SHP77 (cell line): ENCODE results near the gene LRMDA.
A peak's percentile ranks its signal among the peaks of the same experiment; 100 is the strongest.

ENCODE experiments used
- DNase-seq, 2 experiments: peaks; one replicate each; lab custom pipeline; 2025; lab: John Stamatoyannopoulos, UW

LRMDA gene

GRCh38 chr10:75708060-75708459, 276.6 kb downstream of the LRMDA start:
- peak; percentile 37 to 38 for DNase-seq

DNA sequence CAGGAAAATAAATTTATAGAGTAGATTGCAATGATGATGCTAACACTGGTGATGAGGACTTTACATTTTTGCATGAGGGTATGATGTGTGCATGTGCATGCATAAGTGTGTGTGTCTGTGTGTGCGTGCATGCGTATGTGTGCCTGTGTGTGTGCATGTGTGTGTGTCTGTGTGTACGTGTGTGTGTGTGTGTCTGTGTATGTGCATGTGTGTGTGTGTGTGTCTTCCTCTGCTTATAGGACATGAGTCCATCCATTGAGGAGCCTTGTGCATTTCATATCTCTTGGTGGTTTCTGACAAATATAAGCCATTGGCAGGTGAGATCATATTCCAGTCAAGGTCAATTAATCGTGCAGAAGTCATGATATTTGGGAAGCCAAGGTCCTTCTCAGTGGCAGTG, 277.8 kb downstream of the LRMDA start:
- no peak for DNase-seq

- no peak for DNase-seq
Measured at GRCh38 chr10:75709811-75710210, 278.4 kb downstream of the LRMDA start.

GRCh38 chr10:75712242-75712880, 280.9 kb downstream of the LRMDA start:
- DNase-seq, result no peak

GRCh38 chr10:75716506-75716905, 285.1 kb downstream of the LRMDA start:
- no peak for DNase-seq

GRCh38 chr10:75717126-75717916, 285.9 kb downstream of the LRMDA start:
- DNase-seq, result no peak

- no peak for DNase-seq
Measured at GRCh38 chr10:75718991-75719390, 287.6 kb downstream of the LRMDA start.

DNA sequence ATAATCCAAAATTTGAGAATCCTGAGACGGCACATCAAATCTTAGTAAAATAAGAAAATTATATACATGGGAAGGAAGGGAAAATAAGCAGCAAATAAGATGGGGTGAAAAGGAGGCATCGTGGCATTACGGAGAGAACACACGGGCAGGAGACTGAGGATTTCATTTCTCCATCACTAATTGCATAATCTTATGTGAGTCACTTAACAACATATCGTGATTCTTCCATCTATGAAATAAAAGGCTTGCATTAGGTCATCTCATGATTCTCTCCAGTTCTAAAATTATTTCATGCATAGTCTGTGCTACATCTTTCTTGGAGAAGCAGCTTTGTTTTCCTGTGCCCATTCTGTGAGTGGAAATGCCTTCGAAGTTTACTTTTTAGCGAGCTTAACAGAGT, 288.7 kb downstream of the LRMDA start:
- no peak for DNase-seq

- DNase-seq, result no peak
Measured at GRCh38 chr10:75722020-75722419, 290.6 kb downstream of the LRMDA start.

DNA sequence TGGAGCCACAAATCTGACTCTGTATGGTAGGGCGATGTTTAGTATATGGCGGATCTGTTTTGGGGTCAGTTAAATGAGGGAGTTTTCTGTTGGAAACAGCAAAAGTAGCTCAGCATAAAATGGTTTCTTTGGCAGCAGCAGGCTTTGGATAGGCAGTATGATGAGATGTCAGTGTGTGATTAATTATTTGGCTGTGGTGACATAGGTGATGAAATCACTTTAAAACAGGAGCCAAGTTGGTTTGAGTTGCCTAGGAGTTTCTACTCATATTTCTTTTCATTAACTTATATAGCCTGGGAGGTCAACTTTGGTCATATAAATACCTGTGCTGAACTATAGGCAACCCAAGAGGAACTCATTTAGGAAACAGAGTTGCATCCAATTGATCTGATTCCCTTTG, 291.2 kb downstream of the LRMDA start:
- no peak for DNase-seq

GRCh38 chr10:75723319-75723980, 292.0 kb downstream of the LRMDA start:
- DNase-seq, result no peak

DNA sequence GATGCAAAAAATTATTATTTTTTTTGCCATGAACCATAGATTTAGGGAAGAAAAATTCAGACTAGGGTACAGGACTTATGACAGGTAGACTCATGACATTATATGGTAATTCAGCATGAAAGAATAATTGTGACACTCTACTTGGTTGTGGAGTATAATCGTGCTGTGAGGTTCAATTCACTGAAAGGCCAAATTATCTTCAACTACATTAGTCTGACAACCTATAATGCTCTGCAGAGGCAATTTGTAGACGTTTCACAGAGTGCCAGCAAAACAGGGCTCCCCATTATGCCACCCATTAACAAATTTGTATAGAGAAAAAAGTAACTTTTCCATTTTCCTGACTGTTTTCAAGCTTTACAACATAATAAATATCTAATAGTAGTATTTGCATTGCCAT, 292.6 kb downstream of the LRMDA start:
- DNase-seq, result no peak

GRCh38 chr10:75726522-75727483, 295.4 kb downstream of the LRMDA start:
- DNase-seq, result no peak

DNA sequence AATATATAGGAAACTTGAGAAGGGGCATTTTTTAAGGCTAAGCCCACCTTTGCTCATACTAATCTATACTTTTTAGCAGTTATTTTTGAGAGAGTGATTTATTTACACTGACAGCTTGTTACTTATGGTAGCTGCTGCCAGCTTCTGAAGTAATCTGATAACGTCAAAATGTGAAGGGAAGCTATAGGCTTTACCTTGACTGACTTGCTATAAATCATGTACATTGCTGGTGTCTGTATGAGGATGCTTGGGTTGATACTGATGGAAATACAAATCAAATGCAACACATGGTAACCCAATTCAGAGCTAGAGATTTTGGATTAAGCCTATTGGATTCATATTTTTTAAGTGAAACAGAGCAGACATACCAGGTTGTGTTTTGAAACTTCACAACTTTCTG, 299.4 kb downstream of the LRMDA start:
- no peak for DNase-seq

- no peak for DNase-seq
Measured at GRCh38 chr10:75733135-75733890, 301.9 kb downstream of the LRMDA start.

DNA sequence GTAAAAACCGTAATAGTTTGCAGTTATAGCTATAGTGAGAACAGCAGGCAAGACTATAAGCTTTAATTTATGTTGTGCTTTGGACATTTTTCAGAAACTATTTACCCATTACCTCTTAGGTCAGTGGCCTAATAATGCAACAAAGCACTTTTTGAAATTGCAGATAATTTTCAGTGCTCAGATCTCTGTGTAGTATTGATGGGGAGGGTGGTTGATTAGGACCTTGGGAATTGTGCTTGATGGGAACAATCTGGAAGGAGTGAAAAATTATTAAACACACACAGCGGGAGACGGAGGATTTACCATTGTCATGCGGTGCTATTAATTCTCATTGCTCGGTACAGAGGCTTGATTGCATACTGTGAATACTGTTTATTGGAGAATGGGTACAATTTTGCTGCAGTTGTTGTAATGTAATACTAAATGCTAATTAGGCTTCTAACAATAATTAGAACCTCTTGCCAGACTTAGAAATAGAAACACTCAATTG, 304.8 kb downstream of the LRMDA start:
- DNase-seq, result no peak

DNA sequence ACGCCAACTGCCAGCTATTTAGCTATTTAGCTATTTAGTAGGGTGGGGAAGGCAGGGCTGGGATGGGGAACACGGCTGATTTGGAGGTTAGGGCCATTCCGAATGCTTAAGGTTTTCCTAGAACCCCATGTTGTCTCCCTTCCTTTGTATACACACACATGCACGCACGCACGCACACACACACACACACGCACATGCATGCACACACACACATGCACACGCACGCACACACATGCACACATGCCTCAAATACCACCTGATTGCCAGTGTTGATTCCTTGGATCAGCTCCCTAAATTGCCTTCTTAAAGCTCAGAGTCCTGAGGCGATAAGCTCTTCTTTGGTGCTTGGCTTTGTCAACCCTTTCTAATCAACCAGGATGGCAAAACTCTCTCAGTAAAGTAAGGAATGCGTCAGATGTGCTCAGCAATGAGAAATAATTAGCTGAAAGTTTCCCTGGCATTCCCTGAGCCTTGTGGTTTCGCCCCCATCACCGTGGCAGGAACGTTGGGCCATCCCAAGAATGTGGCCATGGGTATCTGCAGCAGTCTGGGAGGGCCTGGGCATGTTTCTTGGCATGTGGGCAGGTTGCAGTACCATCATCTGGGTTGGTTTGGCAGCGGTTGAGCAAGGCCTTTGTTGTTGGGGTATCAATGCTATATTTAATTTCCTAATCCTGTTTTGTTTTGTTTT, 305.6 kb downstream of the LRMDA start:
- no peak for DNase-seq

DNA sequence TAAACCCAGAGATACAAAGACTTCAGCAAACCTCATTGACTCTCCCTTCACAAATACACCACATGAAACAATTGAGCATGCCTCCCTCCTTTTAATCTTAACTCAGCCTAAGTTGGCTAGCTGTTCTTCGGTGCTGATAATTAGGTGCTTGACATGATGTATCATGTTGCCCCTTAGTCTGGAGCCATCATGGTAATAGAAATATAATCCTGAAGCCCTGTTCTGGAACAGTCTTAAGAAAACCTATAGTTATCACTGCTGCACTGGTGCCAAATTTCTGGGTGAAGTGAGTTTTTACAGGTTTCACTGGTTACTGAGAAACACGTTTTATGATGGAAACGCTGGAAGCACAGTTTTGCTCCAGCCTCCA, 306.1 kb downstream of the LRMDA start:
- DNase-seq, result no peak

DNA sequence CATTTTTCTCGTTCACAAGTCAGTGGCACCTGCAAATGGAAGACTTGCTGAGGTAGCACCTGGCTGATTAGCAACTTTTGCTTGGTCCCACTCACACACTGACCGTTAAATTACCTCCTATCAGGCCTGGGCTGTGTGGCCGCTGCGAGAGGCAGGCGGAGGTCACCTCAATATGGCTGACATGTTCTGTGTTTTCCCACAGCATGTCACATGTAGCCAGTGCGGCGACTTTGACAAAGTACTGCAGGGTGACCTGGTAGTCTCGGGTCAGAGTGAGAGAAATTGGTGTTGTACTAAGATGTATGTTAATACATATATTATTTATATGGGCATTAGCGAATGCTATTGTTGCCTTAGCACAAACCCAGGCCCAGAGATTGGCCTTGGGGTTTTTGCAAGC, 307.5 kb downstream of the LRMDA start:
- DNase-seq, result peak in 1 of 2 experiments; percentile 15

GRCh38 chr10:75739414-75740143, 308.2 kb downstream of the LRMDA start:
- DNase-seq, result peak; percentile 60 to 62
